ENCODE results near the gene KCNK17.

KCNK17 gene

DNA sequence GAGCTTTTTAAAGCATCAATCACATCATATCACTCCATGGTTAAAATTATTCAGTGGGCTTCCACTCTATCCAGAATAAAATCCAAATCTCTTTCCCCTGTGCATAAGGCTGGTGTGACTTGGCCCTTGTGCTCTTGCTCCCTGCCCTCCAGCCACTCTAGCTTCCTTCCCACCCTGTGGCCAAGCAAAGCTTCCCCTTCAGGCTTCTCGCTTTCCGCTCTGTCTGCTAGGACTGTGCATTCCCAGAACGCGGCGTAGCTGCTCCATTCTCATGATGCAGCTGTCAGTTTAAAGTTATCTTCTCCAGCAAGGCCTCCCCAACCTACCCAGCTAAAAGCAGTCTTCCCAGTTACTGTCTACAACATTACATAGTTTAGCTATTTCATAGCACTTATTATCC, 27.7 kb upstream of the KCNK17 start:
- Mint-ChIP-seq H3K27me3 (peaks cover 1% of the 10 kb centered on the region), H3K27ac (no peak overlapping the region), H3K9me3 (no peaks in the 10 kb centered on the region), H3K4me3 (no peak overlapping the region), H3K36me3 (no peaks in the 10 kb centered on the region), H3K4me1 (peaks cover 3% of the 10 kb centered on the region)

DNA sequence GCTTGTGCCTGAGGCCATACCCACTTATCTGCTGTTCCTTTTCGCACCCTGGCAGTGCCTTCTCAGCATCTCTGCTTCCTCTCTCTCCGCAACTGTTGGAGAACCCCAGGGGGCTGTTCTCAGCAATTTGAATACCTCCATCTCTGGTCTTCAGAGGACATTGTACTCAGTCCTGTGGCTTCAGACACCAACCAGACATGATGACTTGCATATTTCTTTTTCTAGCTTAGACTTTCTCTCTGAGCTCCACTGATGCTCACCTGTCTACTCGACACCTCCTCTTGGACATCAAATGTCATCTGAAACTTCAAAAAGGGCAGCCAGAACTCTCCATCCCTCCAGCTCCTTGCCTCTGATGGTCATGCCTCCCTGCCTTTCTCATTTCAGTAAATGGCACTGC, 27.1 kb upstream of the KCNK17 start:
- Mint-ChIP-seq H3K27ac (no peak overlapping the region), H3K4me1 (peaks cover 9% of the 10 kb centered on the region), H3K27me3 (peaks cover 3% of the 10 kb centered on the region), H3K36me3 (no peaks in the 10 kb centered on the region), H3K9me3 (no peaks in the 10 kb centered on the region), H3K4me3 (no peak overlapping the region)

- Mint-ChIP-seq H3K36me3 (no peaks in the 10 kb centered on the region), H3K9me3 (no peaks in the 10 kb centered on the region), H3K27ac (no peak overlapping the region), H3K4me1 (peaks cover 16% of the 10 kb centered on the region), H3K27me3 (peaks cover 3% of the 10 kb centered on the region), H3K4me3 (no peak overlapping the region)
These were observed 25.8 kb upstream of the KCNK17 start for GRCh38 chr6:39339868-39340550.

DNA sequence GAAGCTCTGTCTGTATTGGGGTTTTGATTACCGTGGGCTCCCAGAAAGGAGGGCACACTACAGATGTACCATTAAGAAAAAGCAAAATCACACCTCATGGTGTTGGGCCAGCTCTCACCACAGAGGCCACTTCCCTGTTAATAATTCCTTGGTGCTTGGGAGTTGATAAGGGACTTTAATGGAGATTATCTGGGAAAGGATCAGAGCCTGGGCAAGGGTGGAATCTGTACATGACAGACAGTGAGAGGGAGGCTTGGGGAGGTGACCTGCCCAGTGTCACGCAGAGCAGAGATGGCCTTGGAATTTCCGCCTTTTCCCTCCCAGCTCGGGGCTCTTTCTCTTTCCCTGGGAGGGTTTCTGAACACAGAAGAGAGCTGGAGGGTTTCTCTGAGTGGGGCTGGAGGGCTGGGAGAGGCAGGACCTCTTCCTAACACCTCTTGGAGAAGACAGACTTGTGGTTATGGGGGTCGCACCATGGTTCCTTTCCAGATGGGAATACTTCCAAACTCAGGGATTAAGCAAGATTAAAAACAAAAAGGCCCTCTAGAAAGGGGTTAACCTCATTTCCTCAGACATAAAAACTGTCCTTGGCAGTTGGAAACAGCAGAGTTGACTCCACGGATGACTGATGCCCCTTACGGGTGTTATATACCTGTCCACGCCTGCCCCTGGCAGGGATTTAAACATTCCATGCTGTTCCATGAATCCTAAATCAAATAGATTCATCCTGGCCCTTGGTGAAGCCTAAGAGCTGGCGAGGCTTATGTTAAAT, 25.1 kb upstream of the KCNK17 start:
- Mint-ChIP-seq H3K4me3 (no peak overlapping the region), H3K27me3 (peaks cover 2% of the 10 kb centered on the region), H3K27ac (no peak overlapping the region), H3K9me3 (no peaks in the 10 kb centered on the region), H3K4me1 (peaks cover 16% of the 10 kb centered on the region), H3K36me3 (no peaks in the 10 kb centered on the region)

- peaks cover 3% of the 10 kb centered on the region for H3K27me3 Mint-ChIP-seq
- H3K9me3 Mint-ChIP-seq = no peaks in the 10 kb centered on the region
- no peaks in the 10 kb centered on the region for H3K36me3 Mint-ChIP-seq
- H3K4me3 Mint-ChIP-seq = no peak overlapping the region
- H3K27ac Mint-ChIP-seq = no peak overlapping the region
- peaks cover 16% of the 10 kb centered on the region for H3K4me1 Mint-ChIP-seq
These were observed 24.2 kb upstream of the KCNK17 start for GRCh38 chr6:39338397-39338796.

GRCh38 chr6:39335780-39336545, 21.7 kb upstream of the KCNK17 start:
- Mint-ChIP-seq H3K9me3 (no peaks in the 10 kb centered on the region), H3K4me3 (no peak overlapping the region), H3K27me3 (peaks cover 3% of the 10 kb centered on the region), H3K27ac (no peak overlapping the region), H3K4me1 (peaks cover 16% of the 10 kb centered on the region), H3K36me3 (no peaks in the 10 kb centered on the region)

GRCh38 chr6:39333644-39334438, 19.6 kb upstream of the KCNK17 start:
- H3K27me3 Mint-ChIP-seq = peaks cover 3% of the 10 kb centered on the region
- peaks cover 16% of the 10 kb centered on the region for H3K4me1 Mint-ChIP-seq
- H3K27ac Mint-ChIP-seq = no peak overlapping the region
- no peak overlapping the region for H3K4me3 Mint-ChIP-seq
- H3K9me3 Mint-ChIP-seq = no peaks in the 10 kb centered on the region
- H3K36me3 Mint-ChIP-seq = no peaks in the 10 kb centered on the region

- Mint-ChIP-seq H3K4me3 (no peak overlapping the region), H3K36me3 (no peaks in the 10 kb centered on the region), H3K9me3 (no peaks in the 10 kb centered on the region), H3K4me1 (no peaks in the 10 kb centered on the region), H3K27ac (no peak overlapping the region), H3K27me3 (peaks cover 9% of the 10 kb centered on the region)
These were observed 16.3 kb upstream of the KCNK17 start for GRCh38 chr6:39330476-39330875.

- Mint-ChIP-seq H3K9me3 (no peaks in the 10 kb centered on the region), H3K36me3 (no peaks in the 10 kb centered on the region), H3K4me3 (no peak overlapping the region), H3K27ac (no peak overlapping the region), H3K4me1 (no peaks in the 10 kb centered on the region), H3K27me3 (peaks cover 9% of the 10 kb centered on the region)
These were observed 15.8 kb upstream of the KCNK17 start for GRCh38 chr6:39330057-39330456.

DNA sequence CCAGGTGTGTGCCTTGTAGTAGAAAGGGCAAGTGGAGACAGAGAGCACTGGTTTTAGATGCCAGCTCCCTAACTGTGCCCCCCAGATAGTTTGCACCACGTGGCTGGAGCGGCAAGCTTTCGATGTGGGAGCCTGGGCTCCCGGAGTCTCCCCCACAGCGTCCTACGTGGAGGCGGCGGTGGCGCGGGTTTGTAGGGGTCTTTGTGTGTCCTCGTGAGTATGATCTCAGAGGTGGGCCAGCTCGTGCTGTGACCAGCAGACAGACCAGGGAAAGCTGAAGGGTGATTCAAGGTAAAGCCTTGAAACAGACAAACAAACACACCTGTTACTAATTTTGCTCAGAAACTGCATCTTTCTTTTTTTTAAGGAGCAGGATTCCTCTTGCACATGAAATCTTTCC, 13.8 kb upstream of the KCNK17 start:
- Mint-ChIP-seq H3K36me3 (no peaks in the 10 kb centered on the region), H3K9me3 (no peaks in the 10 kb centered on the region), H3K27ac (no peak overlapping the region), H3K4me3 (no peak overlapping the region), H3K4me1 (no peaks in the 10 kb centered on the region), H3K27me3 (peaks cover 7% of the 10 kb centered on the region)

DNA sequence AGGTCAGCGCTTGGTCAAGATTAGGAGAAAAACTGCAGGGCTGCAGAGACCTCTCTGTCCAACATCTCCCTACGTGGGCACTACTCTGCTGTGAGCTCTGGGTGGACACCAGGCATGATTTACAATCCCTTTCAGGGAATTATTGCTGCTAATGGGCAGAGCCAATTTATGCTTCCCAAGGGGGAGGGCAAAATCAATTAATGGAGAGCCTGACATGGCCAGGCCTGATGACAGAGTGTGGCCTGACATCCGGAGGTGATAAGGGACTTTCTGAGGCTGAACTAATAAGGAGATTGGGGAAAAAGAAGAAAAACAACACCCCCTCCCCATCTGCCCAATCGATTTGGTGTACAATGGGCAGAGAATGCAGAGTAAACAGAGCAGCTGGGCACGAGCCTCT, 13.3 kb upstream of the KCNK17 start:
- Mint-ChIP-seq H3K27me3 (peaks cover 7% of the 10 kb centered on the region), H3K4me3 (no peak overlapping the region), H3K9me3 (no peaks in the 10 kb centered on the region), H3K4me1 (no peaks in the 10 kb centered on the region), H3K27ac (no peak overlapping the region), H3K36me3 (no peaks in the 10 kb centered on the region)

- Mint-ChIP-seq H3K9me3 (no peaks in the 10 kb centered on the region), H3K36me3 (no peaks in the 10 kb centered on the region), H3K4me3 (no peak within 1 kb of the TSS), H3K27me3 (peaks cover 4% of the 10 kb centered on the region), H3K4me1 (no peaks in the 10 kb centered on the region), H3K27ac (no peak within 1 kb of the TSS)
These were observed 8.2 kb upstream of the KCNK17 start, which contains the start of gene KCNK16 for GRCh38 chr6:39322306-39322850. Gene KCNK16, minus strand, starts transcription at chr6:39322702. Its CDS starts 162 bp downstream, at chr6:39322540.

GRCh38 chr6:39321761-39322160, 7.5 kb upstream of the KCNK17 start:
- H3K27me3 Mint-ChIP-seq = peaks cover 6% of the 10 kb centered on the region
- no peaks in the 10 kb centered on the region for H3K9me3 Mint-ChIP-seq
- no peaks in the 10 kb centered on the region for H3K36me3 Mint-ChIP-seq
- no peaks in the 10 kb centered on the region for H3K4me1 Mint-ChIP-seq
- H3K27ac Mint-ChIP-seq = no peak overlapping the region
- no peak overlapping the region for H3K4me3 Mint-ChIP-seq

- Mint-ChIP-seq H3K27ac (no peak overlapping the region), H3K36me3 (no peaks in the 10 kb centered on the region), H3K9me3 (no peaks in the 10 kb centered on the region), H3K4me3 (no peak overlapping the region), H3K4me1 (no peaks in the 10 kb centered on the region), H3K27me3 (peaks cover 10% of the 10 kb centered on the region)
These were observed 6.3 kb upstream of the KCNK17 start for GRCh38 chr6:39320363-39320984.
